ENCODE measurements around the gene SSBP3. TPM values are rescaled to one million over a fixed set of nuclear protein-coding genes. Genes with fewer than 3 reads are reported as not detected.
A peak's percentile ranks its signal among the peaks of the same experiment; 100 is the strongest.

SSBP3 gene
- total and polyA plus RNA-seq, 2 of the 13 experiments (the other 11 are each of a cell fraction or from before 2014, with no cell fraction given): 8.5 to 17.6 TPM

- TF ChIP-seq ARID5B (CRISPR knock-in tag; IDR thresholded peaks at IDR 0.05): peak; percentile 34; the same call in 1 of the 2 replicates
- no peak for TF ChIP-seq ZNF362 (CRISPR knock-in tag; IDR thresholded peaks at IDR 0.05; ENCODE audit: borderline replicate concordance)
- TF ChIP-seq NFATC3 (CRISPR knock-in tag; IDR thresholded peaks at IDR 0.05): no peak
- TF ChIP-seq CSRNP1 (CRISPR knock-in tag; IDR thresholded peaks at IDR 0.05): peak; percentile 66; the same call in 1 of the 2 replicates
- TF ChIP-seq HNRNPL (IDR thresholded peaks at IDR 0.05; ENCODE audit: low read depth, low read length): no peak
- TF ChIP-seq ZNF367 (CRISPR knock-in tag; IDR thresholded peaks at IDR 0.05; ENCODE audit: borderline replicate concordance): no peak
- no peak for TF ChIP-seq ZNF841 (CRISPR knock-in tag; IDR thresholded peaks at IDR 0.05; ENCODE audit: borderline replicate concordance)
- TF ChIP-seq ZNF143 (CRISPR knock-in tag; IDR thresholded peaks at IDR 0.05): peak; percentile 91
- peak; percentile 80; the same call in 1 of the 2 replicates for TF ChIP-seq KMT2A (CRISPR knock-in tag; IDR thresholded peaks at IDR 0.05)
- TF ChIP-seq PITX1 (CRISPR knock-in tag; IDR thresholded peaks at IDR 0.05): peak; percentile 50; the same call in 1 of the 2 replicates
- TF ChIP-seq KAT8 (CRISPR knock-in tag; IDR thresholded peaks at IDR 0.05): peak; percentile 89
- TF ChIP-seq SYNCRIP (IDR thresholded peaks at IDR 0.05; ENCODE audit: insufficient read depth, low read depth, low read length): no peak
- TF ChIP-seq ZBTB1 (CRISPR knock-in tag; IDR thresholded peaks at IDR 0.05; ENCODE audit: borderline replicate concordance): no peak
- no peak; the same call in 1 of the 2 replicates for TF ChIP-seq GATAD2A (CRISPR knock-in tag; IDR thresholded peaks at IDR 0.05)
- no peak for TF ChIP-seq THRA (CRISPR knock-in tag; IDR thresholded peaks at IDR 0.05; ENCODE audit: borderline replicate concordance)
- TF ChIP-seq SMC3 (IDR thresholded peaks at IDR 0.05; ENCODE audit: low read length): no peak
- no peak for TF ChIP-seq ZNF354B (CRISPR knock-in tag; IDR thresholded peaks at IDR 0.05)
- TF ChIP-seq SP2 (CRISPR knock-in tag; IDR thresholded peaks at IDR 0.05): peak; percentile 99
- peak; percentile 66 for TF ChIP-seq ZNF501 (CRISPR knock-in tag; IDR thresholded peaks at IDR 0.05)
- no peak for TF ChIP-seq GMEB2 (CRISPR knock-in tag; IDR thresholded peaks at IDR 0.05; ENCODE audit: low read depth)
Measured at GRCh38 chr1:54199765-54200518, 206.3 kb downstream of the SSBP3 start, which contains the start of the genes CYB5RL and MRPL37 (continued).
